NCI-H2227 (cell line): ENCODE results near the gene OPCML.

ENCODE experiments used
- DNase-seq: peaks from one replicate; lab custom pipeline; 2025; ENCODE audit not compliant: unreplicated experiment; lab: John Stamatoyannopoulos, UW

Gene OPCML

DNA sequence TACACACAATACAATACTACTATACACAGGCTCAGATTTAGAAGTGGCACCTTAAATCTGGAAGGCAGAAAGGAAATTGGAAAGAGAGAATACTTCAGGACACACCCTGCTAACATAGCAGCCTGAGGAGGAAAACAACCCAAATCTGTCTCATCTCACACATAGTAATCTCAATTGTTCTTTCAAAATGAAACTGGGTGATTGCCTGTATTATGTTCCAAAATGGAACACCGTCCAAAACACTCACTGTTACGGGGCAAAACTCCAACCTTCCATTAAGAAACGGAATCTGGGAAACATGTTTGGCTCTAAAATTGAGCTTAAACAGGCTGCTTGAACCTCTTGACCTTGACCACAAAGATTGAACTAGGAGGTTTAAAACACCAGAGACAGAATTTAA is 572.6 kb downstream of the OPCML start:
- DNase-seq: no peak

DNA sequence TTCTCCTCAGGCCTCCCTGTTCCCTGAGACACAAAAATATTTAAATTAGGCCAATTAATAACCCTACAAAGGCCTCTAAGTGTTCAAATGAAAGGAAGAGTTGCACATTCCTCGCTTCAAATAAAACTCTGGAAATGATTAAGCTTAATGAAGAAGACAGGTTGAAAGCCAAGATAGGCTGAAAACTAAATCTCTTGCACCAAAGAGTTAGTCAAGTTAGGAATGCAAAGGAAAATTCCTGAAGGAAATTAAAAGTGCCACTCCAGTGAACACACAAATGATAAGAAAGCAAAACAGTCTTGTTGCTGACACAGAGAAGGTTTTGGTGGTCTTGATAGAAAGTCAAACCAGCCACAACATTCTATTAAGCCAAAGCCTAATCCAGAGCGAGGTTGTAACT is 574.4 kb downstream of the OPCML start:
- no peak for DNase-seq

DNA sequence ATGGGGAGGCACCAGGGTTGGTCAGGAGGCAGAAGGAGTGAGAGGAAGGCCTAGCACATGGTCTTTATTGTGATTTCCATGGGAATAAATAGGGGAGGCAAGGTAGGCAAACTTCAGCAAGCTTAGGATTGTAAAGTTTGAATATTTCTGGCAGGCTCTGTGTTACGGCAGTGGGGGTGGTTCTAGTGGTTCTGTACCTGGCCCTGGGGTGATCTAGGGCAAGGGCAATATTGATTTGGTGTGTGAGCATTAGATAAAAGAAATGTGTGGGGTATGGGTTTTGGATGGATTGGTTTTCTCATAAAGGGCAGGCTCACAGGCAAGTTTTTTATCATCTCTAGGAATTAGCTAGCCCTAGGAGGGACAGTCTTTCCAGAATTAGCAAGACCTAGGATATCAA is 584.0 kb downstream of the OPCML start:
- DNase-seq: no peak

- DNase-seq: no peak
Observed at GRCh38 chr11:132944569-132944944, 587.7 kb downstream of the OPCML start.

GRCh38 chr11:132943706-132944568 is 588.4 kb downstream of the OPCML start:
- peak; percentile 53 for DNase-seq

GRCh38 chr11:132943357-132943705 is 589.0 kb downstream of the OPCML start:
- DNase-seq: no peak

- peak; percentile 10 for DNase-seq
Observed at GRCh38 chr11:132942611-132943356, 589.5 kb downstream of the OPCML start.

DNA sequence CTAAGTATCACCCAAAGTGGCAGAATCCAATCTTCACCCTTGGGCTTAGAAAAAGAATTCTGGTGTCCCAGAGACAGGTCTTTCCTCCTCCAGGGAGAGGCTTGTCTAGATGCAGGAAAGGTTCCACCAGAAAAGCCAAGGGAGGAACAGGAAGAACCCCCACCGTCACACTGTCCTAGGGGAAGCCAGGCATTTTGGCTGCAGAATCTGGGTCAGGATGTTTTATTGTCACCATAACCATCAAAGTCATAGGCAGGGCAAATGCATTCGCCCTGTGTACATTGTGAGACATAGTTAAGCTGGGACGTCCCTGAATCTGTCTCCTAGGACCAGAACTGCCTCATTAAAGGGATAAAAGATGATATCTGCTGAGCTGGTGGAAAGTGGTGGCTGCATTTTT is 590.5 kb downstream of the OPCML start:
- DNase-seq: no peak

DNA sequence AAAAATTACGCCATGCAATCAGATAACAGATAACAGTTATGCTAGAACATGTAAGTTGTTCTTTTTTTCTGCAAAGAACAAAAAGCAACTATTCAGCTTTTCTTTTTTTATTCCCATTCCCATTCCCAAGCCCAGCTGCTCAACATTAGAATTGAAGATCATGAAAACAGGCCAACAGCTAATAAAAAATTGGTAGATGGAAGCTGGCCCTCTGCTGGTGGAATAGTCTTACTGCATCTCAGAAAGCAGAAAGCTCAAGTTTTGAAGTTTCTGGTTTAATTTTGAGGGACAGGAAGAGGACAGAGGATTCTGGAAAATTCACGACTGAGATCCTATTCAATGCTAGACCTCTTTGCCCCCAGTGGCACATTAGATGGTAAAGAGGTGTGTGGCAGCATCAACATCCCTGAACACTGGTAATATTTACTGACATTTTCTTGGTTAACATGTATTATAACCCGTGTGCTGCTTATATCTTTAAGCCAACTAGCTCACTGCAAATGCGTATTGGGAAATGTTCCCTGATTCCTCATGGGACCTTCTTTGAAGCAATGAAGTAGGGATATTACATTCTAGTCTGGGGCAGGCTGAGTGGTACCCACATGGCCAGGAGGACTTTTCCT is 591.2 kb downstream of the OPCML start:
- DNase-seq: peak; percentile 21

GRCh38 chr11:132937016-132937415 is 595.3 kb downstream of the OPCML start:
- DNase-seq: no peak

- no peak for DNase-seq
Observed at GRCh38 chr11:132935383-132935782, 596.9 kb downstream of the OPCML start.

DNA sequence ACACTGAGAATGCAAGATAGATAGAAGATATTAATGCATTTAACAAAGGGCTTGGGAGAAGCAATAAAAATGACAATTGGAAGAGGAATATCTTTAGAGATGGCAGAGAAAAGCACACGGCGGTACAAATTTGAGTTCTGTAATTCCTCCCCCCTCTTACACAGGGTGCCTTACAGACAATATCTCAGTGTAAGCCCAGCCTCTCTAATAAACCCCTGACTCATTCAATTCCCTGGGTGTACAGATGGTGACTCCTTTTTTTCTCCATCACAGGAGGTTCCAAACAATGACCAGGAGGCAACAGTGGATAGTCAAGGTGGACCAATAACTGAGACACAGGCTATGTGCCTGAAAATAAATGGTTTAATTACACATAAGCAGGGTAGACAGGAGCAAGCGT is 598.6 kb downstream of the OPCML start:
- no peak for DNase-seq

DNA sequence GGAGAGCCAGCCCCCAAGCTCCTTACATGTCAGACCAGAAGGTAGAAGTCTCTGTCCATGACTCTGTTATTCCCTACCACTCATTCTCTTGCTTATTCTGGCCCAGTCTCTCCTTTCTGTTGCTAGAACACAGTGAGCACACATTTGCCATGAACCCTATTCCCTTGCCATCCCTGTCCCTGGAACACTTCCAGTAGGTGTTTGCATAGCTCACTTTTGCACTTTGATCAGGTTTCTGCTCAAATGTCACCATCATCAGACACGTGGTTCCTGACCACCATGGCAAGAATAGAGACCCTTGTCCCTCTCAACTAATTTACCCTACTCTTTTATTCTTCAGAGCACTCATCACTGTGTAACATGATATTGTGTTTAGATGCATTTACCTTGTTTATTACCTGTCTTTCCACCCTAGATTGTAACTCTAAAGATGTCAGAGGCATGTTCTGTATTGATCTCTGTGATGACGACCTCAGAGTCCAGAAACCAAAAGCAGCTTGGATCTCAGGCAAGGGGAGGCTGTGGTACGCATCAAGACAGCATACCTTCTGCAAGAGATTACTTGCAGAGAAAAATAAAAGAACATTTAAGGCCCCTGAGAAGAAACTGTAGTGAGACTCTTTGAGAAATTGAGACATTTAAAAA is 606.4 kb downstream of the OPCML start:
- no peak for DNase-seq

DNA sequence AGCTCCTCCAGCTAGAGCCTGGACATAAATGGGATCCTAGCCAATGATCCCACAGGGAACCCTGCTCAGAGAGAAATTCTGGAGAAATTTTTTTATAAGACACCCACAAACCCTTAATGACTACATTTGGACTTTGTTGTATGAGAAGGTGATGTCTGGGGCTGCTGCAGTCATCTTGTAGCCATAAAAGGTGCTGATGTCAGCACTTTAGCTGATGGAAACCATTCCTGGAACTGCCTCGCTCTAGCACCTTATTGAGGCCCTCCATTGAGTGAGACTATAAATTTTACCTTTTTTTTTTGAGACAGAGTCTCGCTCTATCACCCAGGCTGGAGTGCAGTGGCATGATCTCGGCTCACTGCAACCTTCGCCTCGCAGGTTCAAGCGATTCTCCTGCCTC is 610.7 kb downstream of the OPCML start:
- DNase-seq: no peak

DNA sequence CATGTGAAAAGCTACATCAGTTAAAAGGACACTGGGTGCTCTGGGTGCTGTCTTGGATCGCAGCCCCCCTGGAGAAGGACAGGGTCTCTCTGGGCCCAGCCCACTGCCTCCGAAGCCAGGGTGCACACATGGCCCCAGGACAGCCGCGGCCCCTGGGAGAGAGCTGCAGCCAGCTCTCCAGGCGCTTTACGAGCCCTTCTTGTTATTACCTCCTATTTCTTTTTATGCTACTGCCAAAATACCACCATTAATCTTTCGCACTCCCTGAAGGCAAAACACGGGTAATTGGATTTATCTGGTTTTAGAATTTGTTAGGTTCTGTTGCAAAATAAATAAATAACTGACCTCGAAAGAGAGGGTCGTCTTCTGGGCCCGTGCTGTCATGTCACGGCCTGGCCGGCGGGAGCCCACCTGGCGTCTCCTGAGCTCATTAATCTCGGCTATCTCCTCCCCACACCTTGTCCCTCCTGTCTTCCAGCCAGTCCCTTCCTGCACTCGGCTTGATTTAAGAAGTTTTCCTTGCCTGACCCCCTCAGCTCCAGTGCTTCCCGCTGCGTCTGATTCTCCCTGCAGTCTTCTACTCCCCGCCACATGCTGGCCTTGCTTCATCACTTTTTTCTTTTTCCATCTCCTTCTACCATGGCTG is 611.7 kb downstream of the OPCML start:
- DNase-seq: no peak

DNA sequence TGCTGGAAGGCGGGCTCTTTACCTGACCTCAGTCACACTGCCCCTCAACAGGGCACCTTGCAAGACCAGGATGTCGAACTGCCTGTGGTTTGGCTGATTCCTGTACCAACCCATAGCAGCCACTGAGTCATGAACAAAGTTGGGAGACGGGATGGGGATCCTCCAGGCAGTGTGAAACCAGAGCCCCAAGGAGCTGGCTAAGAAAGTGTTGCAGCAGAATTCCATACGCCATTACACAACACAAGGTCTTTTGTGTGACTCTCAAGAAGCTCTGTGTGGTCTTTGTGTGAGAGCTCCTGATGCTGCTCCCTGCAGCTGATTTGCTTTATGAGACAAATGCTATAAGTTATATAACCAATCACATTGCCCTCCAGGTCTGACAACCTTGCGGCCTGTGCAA is 617.7 kb downstream of the OPCML start:
- no peak for DNase-seq

DNA sequence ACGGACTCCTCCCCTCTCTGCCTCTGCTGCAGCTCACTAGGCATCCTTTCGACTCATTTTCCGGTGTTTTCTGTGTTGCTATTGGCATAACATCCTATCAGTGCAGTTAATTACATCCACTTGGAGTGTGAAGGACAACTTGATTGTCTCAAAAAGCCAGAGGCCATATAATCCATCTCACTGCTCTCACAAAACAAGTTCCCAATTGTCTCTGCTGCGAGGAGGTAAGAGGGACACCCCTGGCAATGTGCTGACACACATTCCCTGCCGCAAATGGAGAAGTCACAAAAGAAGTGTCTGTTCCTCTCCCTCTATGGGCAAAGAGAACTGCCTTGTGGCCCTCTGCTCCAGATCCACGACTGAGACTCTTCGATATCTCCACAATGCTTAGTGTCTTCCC is 618.4 kb downstream of the OPCML start:
- DNase-seq: no peak

DNA sequence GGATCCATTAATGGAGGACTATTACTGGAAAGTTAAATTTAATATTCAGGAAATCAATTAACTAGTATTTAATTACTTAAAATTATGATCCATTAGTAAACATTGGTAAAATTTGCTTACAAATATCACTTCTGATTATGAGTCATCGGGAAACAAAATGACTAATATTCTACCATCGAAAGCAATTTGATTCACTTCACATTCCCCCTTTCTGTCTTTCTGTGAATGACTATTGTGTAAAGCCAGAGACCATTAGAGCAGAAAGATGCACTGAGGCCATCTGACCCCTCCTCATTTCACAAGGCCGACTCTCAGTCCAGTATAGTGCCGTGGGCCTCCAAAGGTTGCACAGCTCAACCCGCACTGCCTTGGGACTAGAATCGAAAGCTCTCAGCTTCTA is 619.0 kb downstream of the OPCML start:
- DNase-seq: no peak

DNA sequence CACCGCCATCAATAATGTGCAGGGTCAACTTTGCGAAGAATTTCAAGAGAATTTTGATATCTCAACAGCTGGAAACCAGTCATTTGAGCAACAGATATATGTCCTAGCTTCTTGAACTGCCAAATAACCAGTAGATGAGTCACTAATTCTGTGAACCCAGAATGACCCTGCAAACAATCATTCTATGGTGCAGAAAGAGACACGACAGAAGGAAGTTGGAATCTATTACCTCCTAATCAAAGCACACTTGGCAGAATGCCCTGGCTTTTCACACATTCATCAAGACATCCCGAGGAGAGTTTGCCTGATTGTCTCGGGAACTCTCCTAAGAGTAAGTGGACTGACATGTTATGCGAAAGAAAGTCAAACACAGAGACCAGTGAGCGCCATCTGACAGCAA is 621.1 kb downstream of the OPCML start:
- DNase-seq: peak; percentile 66

- DNase-seq: peak; percentile 16
Observed at GRCh38 chr11:132910011-132910760, 622.1 kb downstream of the OPCML start.
